HG02938 (cell line): Measurements from ENCODE around the gene ACYP2.
A peak's percentile ranks its signal among the peaks of the same experiment; 100 is the strongest.
"Not testable (repeated sequence)": the region's sequence is repeated elsewhere in the genome, so short reads cannot be mapped to it uniquely, and the experiment has no call there.

ENCODE experiments used
- ATAC-seq: cut with Tn5 transposase; IDR thresholded peaks from one replicate; pipeline ENCODE4 v1.9.1; 2021; ENCODE audit warnings: mild to moderate bottlenecking, moderate library complexity; ENCODE audit not compliant: unreplicated experiment

ACYP2 gene

GRCh38 chr2:54262015-54262765 is 146.8 kb downstream of the ACYP2 start:
- ATAC-seq, result no peak

- ATAC-seq, result not testable (repeated sequence)
These were observed 149.7 kb downstream of the ACYP2 start for GRCh38 chr2:54265081-54265480.

GRCh38 chr2:54267577-54267976 is 152.2 kb downstream of the ACYP2 start:
- ATAC-seq, result no peak

- ATAC-seq, result no peak
These were observed 155.8 kb downstream of the ACYP2 start for GRCh38 chr2:54271189-54271588.

- peak; percentile 94 for ATAC-seq
These were observed 156.6 kb downstream of the ACYP2 start for GRCh38 chr2:54271843-54272627.

- no peak for ATAC-seq
These were observed 159.4 kb downstream of the ACYP2 start for GRCh38 chr2:54274781-54275242.

- no peak for ATAC-seq
These were observed 160.1 kb downstream of the ACYP2 start for GRCh38 chr2:54275541-54275940.

- ATAC-seq, result no peak
These were observed 164.0 kb downstream of the ACYP2 start for GRCh38 chr2:54279385-54279784.

- ATAC-seq, result no peak
These were observed 169.4 kb downstream of the ACYP2 start for GRCh38 chr2:54284826-54285225.

- ATAC-seq, result no peak
These were observed 170.0 kb downstream of the ACYP2 start for GRCh38 chr2:54285451-54285850.

GRCh38 chr2:54287532-54287931 is 172.1 kb downstream of the ACYP2 start:
- ATAC-seq, result no peak

GRCh38 chr2:54289917-54290316 is 174.5 kb downstream of the ACYP2 start:
- no peak for ATAC-seq

- ATAC-seq, result no peak
These were observed 175.1 kb downstream of the ACYP2 start for GRCh38 chr2:54290356-54291025.

- not testable (repeated sequence) for ATAC-seq
These were observed 179.2 kb downstream of the ACYP2 start for GRCh38 chr2:54294665-54295064.

- no peak for ATAC-seq
These were observed 180.5 kb downstream of the ACYP2 start for GRCh38 chr2:54295911-54296310.

GRCh38 chr2:54298514-54298913 is 183.1 kb downstream of the ACYP2 start:
- ATAC-seq, result no peak

- no peak for ATAC-seq
These were observed 188.2 kb downstream of the ACYP2 start for GRCh38 chr2:54303631-54304030.

GRCh38 chr2:54306556-54306955 is 191.1 kb downstream of the ACYP2 start:
- no peak for ATAC-seq

GRCh38 chr2:54308186-54308585 is 192.8 kb downstream of the ACYP2 start:
- ATAC-seq, result no peak

- no peak for ATAC-seq
These were observed 193.4 kb downstream of the ACYP2 start for GRCh38 chr2:54308782-54309181.

- no peak for ATAC-seq
These were observed 194.9 kb downstream of the ACYP2 start for GRCh38 chr2:54310311-54310710.

- no peak for ATAC-seq
These were observed 195.5 kb downstream of the ACYP2 start for GRCh38 chr2:54310961-54311360.
